HL-60 (cell line): ENCODE results near the gene MTG2.

Source experiments
- DNase-seq, 2 experiments: peaks; one replicate each; pipeline ENCODE4 v3.0.0-alpha.2; 2010 to 2020; ENCODE audit warnings: low read depth in 1 of 2, low spot score in 1 of 2
- H3K27ac ChIP-seq: fragments of 250-450 bp; sonication (Bioruptor Pico); replicated peaks from 2 replicates; pipeline ENCODE4 v1.5.1; 2020; ENCODE audit warnings: mild to moderate bottlenecking, moderate library complexity
- H3K27me3 ChIP-seq: fragments of 250-450 bp; sonication (Bioruptor Pico); 2 replicates; pipeline ENCODE4 v1.5.1; 2021; ENCODE audit warnings: mild to moderate bottlenecking, moderate library complexity; ENCODE audit not compliant: insufficient read depth, poor library complexity, severe bottlenecking
- H3K4me3 ChIP-seq: replicated peaks from 2 replicates; pipeline ENCODE4 v1.5.1; 2011; ENCODE audit warnings: mild to moderate bottlenecking, control low read depth, low read length; ENCODE audit not compliant: insufficient read depth
- CTCF ChIP-seq: IDR thresholded peaks from one replicate; pipeline ENCODE4 v1.5.1; 2011; ENCODE audit warnings: low read length, control low read depth, inconsistent platforms; ENCODE audit not compliant: insufficient read depth
- GABPA ChIP-seq: IDR thresholded peaks from 2 replicates; pipeline ENCODE4 v1.6.1; 2012; ENCODE audit warnings: low read depth
- POLR2AphosphoS5 ChIP-seq: IDR thresholded peaks from 2 replicates; pipeline ENCODE4 v1.6.1; 2012; ENCODE audit warnings: low read depth
- REST ChIP-seq: IDR thresholded peaks from 2 replicates; pipeline ENCODE4 v1.6.1; 2012; ENCODE audit warnings: low read depth; ENCODE audit not compliant: insufficient replicate concordance
- SPI1 ChIP-seq: IDR thresholded peaks from 2 replicates; pipeline ENCODE4 v1.6.1; 2012; ENCODE audit warnings: low read depth, mild to moderate bottlenecking, borderline replicate concordance

MTG2 gene

GRCh38 chr20:62232770-62233645 lies 50.2 kb downstream of the MTG2 start:
- H3K27ac ChIP-seq = no peak overlapping the region
- no peaks in the 10 kb centered on the region for H3K27me3 ChIP-seq
- H3K4me3 ChIP-seq = no peak overlapping the region
- TF ChIP-seq POLR2AphosphoS5 (no peak), REST (no peak), SPI1 (no peak), GABPA (no peak), CTCF (no peak)
- no peak for DNase-seq

GRCh38 chr20:62233684-62234083 lies 50.9 kb downstream of the MTG2 start:
- DNase-seq = no peak
- Histone ChIP-seq H3K27ac (no peak overlapping the region), H3K27me3 (no peaks in the 10 kb centered on the region), H3K4me3 (no peak overlapping the region)
- TF ChIP-seq SPI1 = peak; percentile 35; the same call in 1 of the 2 replicates
- no peak for TF ChIP-seq REST

- Histone ChIP-seq H3K27ac (no peak overlapping the region), H3K4me3 (no peak overlapping the region), H3K27me3 (no peaks in the 10 kb centered on the region)
- DNase-seq = no peak
- no peak for TF ChIP-seq SPI1
- TF ChIP-seq POLR2AphosphoS5 = no peak
- no peak for TF ChIP-seq REST
- no peak for TF ChIP-seq CTCF
- TF ChIP-seq GABPA = no peak
Measured at GRCh38 chr20:62234339-62234738, 51.5 kb downstream of the MTG2 start.
